NB4 (cell line): ENCODE measurements around the gene SLC4A9.

ENCODE experiments used
- CTCF ChIP-seq: IDR thresholded peaks from one replicate; pipeline ENCODE4 v1.5.1; 2012; ENCODE audit warnings: low read depth, low read length
- MAX ChIP-seq: IDR thresholded peaks from 2 replicates; pipeline ENCODE4 v1.6.1; 2011; ENCODE audit warnings: low read depth, low read length
- POLR2A ChIP-seq: IDR thresholded peaks from 2 replicates; pipeline ENCODE4 v1.6.1; 2011; ENCODE audit warnings: mild to moderate bottlenecking; ENCODE audit not compliant: insufficient read length; ENCODE audit errors: extremely low read depth

GRCh38 chr5:140358738-140359310, 1.2 kb upstream of the SLC4A9 start:
- TF ChIP-seq CTCF (peak; percentile 46), POLR2A (no peak), MAX (no peak)
